HUES6 (cell line): ENCODE measurements around the gene TDRD7.

Experiments used
- H3K27ac ChIP-seq: 2 replicates; pipeline ENCODE4 v1.7.0; 2013; ENCODE audit warnings: low read depth, mild to moderate bottlenecking, low read length, inconsistent platforms
- H3K27me3 ChIP-seq: 2 replicates; pipeline ENCODE4 v1.6.1; 2013; ENCODE audit warnings: low read length; ENCODE audit not compliant: control insufficient read depth, insufficient read depth
- H3K36me3 ChIP-seq: 2 replicates; pipeline ENCODE4 v1.6.1; 2013; ENCODE audit warnings: low read length; ENCODE audit not compliant: control insufficient read depth, insufficient read depth
- H3K4me1 ChIP-seq: 2 replicates; pipeline ENCODE4 v1.6.1; 2013; ENCODE audit warnings: low read length; ENCODE audit not compliant: control insufficient read depth, insufficient read depth
- H3K4me3 ChIP-seq: 2 replicates; pipeline ENCODE4 v1.5.1; 2013; ENCODE audit warnings: low read depth, low read length
- H3K9ac ChIP-seq: one replicate; pipeline ENCODE4 v1.6.1; 2013; ENCODE audit warnings: mild to moderate bottlenecking, low read length
- H3K9me3 ChIP-seq: 2 replicates; pipeline ENCODE4 v1.6.1; 2013; ENCODE audit warnings: low read depth, low read length; ENCODE audit not compliant: control insufficient read depth, insufficient read depth

TDRD7 gene

DNA sequence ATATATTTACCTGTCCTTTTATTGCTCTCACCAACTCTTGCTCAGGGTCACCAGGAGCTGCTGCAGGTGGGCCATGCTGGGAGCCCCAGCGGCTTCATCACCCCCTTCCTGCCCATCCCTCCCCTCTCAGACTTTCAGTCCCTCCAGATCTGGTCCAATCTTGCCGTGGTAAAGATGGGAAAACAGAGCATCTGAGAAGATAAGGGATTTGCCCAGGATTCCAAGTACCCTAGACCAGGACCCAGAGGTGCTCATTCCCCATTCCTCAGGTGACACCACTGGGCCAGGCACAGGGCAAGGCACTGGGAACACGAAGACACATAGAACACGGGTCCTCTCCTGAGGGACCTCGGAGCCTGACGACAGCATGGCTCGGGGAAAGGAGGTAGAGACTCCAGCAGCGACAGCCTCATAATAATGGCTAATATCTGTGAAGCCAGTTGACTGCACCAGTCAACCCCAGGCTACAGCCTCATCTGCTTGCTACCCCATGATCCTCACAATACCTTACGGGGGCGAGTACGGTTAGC lies 107.6 kb downstream of the TDRD7 start:
- Histone ChIP-seq H3K27ac (no peak overlapping the region), H3K9me3 (no peaks in the 10 kb centered on the region), H3K36me3 (no peaks in the 10 kb centered on the region), H3K9ac (no peak overlapping the region), H3K4me3 (no peak overlapping the region), H3K4me1 (peaks cover 4% of the 10 kb centered on the region; the same call in 1 of the 2 replicates), H3K27me3 (no peaks in the 10 kb centered on the region)

DNA sequence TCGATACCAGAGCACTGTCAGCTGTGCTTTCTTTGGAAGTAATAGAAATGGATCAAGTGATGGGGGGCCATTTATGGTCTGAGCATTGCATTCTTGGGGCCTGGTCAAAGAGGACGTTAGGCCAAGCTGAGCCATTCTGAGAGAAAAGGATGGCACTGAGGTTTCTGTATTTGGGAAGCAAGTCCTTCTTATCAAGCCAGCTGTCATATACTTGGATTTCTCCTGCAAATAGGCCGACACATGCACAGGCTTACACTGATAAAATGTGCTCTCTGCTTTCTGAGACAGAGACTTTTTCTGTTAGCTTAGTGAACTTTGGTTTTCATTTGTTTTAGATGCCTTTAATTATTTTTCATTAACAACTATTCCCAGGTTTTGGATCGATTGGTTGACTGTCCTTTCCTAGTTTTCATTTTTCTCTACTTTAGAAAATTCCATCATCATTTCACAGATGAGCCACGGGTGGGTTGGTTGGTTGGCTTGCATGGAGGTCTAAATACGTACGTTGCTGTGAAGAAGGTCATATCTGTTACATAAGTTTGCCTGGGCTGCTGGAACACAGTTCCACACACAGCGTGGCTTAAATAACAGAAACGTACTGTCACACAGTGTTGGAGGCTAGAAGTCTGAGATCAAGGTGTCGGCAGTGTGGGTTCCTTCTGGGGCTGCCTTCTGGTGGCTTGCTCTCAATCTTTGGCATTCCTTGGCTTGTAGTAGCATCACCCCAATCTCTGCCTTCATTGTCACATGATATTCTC lies 109.9 kb downstream of the TDRD7 start:
- Histone ChIP-seq H3K4me1 (0 out of 2 replicates have a peak, but pooled peaks cover 2% of the 10 kb centered on the region), H3K27ac (no peak overlapping the region), H3K36me3 (no peaks in the 10 kb centered on the region), H3K27me3 (no peaks in the 10 kb centered on the region), H3K4me3 (no peak overlapping the region), H3K9ac (no peak overlapping the region), H3K9me3 (no peaks in the 10 kb centered on the region)

DNA sequence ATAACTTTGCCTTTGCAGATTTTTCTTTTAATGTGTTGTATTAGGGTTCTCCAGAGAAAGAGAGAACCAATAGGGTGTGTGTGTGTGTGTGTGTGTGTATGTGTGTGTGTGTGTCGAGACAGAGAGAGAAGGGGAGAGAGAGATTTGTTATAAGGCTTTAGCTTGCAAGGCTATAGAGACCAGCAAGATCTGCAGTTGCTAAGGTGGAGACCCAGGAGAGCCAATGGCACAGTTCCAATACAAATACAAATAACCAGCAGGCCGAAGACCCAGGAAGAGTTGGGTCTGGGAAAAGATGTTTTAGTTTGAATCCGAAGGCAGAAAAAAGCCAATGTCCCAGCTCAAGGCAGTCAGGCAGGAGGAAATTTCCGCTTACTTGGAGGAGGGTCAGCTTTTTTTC lies 112.5 kb downstream of the TDRD7 start:
- H3K27me3 ChIP-seq, result no peaks in the 10 kb centered on the region
- no peaks in the 10 kb centered on the region for H3K9me3 ChIP-seq
- no peak overlapping the region for H3K9ac ChIP-seq
- no peak overlapping the region for H3K4me3 ChIP-seq
- H3K4me1 ChIP-seq, result peaks cover 28% of the 10 kb centered on the region
- H3K27ac ChIP-seq, result no peak overlapping the region
- H3K36me3 ChIP-seq, result no peaks in the 10 kb centered on the region

DNA sequence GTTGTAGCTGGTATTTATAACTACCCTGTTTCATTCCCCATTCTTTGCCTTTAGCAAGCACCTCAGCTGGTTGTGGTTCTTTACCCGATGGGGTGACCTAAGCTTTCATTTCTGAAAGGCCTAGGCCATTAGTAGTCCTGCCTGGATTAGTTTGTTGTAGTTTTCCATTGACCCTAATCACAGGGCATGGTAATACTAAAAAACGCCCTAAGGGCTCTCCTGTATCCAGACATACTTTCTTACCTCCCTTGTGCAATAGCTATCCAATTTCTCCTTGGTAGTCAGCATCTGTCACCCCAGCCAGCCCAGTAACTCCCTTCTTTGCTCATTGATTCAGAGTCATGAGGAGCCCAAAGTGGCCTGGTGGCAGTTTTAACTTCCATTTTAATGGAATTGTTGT lies 113.6 kb downstream of the TDRD7 start:
- H3K27me3 ChIP-seq, result no peaks in the 10 kb centered on the region
- no peak overlapping the region for H3K27ac ChIP-seq
- no peak overlapping the region for H3K9ac ChIP-seq
- no peaks in the 10 kb centered on the region for H3K9me3 ChIP-seq
- H3K4me1 ChIP-seq, result peaks cover 30% of the 10 kb centered on the region
- no peaks in the 10 kb centered on the region for H3K36me3 ChIP-seq
- no peak overlapping the region for H3K4me3 ChIP-seq

DNA sequence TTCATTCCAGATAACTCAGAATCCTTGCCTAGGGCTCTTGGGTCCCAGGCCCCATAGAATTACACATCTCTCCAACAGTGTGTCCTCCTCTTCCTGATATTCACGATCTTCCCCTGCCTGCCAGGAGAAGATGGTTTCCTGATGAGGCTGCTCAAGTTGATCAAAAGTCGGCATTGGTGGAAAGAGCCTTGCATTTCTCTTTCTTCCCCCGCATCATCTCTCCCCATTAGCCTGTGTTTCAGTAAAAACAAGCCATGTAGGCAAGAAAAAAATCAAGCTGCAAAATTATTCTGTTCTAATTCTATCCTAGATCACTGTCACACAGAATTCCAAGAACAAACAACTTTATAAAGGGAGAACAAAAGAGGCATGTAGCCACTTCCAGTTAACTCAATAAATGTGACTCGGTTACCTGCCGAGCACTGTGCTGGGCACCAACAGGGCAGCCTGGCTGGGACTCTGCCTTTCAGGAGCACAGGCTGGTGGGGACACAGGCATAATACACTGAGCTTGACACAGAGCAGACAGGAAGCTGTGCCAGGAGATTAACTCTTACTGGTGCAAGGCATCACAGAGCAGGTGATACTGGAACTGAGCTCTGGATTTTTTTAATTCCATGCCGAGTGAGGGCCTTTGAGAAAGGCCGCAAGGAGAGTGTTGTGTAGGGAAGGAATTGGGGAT lies 115.1 kb downstream of the TDRD7 start:
- no peak overlapping the region for H3K9ac ChIP-seq
- no peaks in the 10 kb centered on the region for H3K9me3 ChIP-seq
- H3K4me1 ChIP-seq, result peaks cover 30% of the 10 kb centered on the region
- H3K27me3 ChIP-seq, result no peaks in the 10 kb centered on the region
- H3K27ac ChIP-seq, result no peak overlapping the region
- no peak overlapping the region for H3K4me3 ChIP-seq
- no peaks in the 10 kb centered on the region for H3K36me3 ChIP-seq

DNA sequence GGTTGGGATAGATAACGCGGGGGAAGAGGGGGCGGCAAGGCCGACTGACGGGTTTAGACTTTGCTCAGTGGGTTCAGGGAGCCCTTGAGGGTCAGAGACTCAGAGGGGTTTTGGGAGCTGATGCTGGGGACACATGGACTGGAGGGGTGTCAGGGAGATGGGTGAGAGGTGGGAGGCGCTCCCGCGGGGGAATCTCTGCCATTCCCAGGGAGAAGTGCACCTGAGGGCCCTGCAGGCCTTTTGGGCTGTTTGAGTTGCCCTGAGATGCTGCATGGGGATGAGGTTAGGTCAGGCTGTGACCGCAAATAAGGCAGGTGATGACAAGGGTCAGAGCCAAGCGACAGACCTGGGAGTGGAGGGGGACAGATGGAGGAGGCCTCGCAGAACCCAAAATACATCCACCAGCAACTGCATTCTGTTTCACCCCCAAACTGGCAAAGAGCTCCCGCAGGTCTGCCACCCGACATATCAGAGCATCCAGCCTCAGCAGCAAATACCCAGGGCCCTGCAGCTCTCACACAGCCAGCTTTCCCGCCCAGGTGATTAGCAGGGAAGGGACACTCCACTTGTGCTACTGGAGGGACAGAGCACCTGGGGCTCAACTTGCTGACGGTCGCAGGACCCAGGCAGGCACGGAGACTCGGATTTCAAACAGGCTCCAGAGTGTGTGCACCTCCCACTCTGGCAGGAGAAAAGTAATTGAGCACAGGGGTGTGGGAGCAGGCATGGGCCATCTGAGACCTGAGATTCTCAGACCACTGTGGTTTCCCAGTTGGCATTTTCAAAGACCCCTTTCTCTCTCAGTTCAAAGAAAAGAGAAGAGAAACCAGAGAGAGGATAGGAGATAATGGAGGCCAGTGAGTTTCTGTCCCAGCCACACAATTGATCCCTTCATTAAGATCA lies 116.0 kb downstream of the TDRD7 start:
- Histone ChIP-seq H3K4me3 (no peak overlapping the region), H3K36me3 (no peaks in the 10 kb centered on the region), H3K4me1 (peaks cover 30% of the 10 kb centered on the region), H3K27me3 (no peaks in the 10 kb centered on the region), H3K27ac (no peak overlapping the region), H3K9me3 (no peaks in the 10 kb centered on the region), H3K9ac (peak overlapping the region; percentile 16)

DNA sequence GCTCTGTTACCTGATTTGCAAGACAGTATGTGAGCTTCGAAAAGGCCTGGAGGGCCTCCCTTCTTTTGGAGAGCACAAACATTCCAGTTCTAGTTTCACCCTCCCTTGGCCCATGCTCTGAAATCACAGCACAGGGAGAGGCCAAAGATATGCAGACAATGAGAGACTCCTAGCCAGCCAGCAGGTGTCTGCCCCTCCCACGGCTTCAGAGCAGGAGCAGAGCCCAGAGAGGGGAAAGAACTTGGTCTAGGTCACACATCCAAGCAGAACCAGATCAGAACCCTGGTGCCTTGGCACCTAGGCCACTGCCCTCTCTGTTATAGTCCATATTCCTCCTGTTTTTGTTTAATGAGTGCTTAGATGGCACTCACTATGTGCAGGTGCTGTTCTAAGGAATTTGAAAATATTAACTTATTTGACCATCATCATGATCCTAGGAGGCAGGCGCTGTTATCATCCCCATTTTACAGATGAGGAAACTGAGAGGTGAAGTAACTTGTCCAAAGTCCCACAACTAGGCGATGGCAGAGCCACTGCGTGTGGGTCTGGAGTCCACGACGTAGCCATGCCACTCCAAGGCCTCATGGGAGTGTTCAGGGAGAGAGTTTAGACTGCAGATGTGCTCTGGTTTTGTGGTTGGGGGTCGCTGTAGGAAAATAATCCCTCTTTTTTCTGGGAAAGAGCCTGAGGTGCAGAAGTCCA lies 116.8 kb downstream of the TDRD7 start:
- H3K36me3 ChIP-seq, result no peaks in the 10 kb centered on the region
- peaks cover 30% of the 10 kb centered on the region for H3K4me1 ChIP-seq
- peak overlapping the region; percentile 16 for H3K9ac ChIP-seq
- no peak overlapping the region for H3K4me3 ChIP-seq
- no peaks in the 10 kb centered on the region for H3K27me3 ChIP-seq
- no peaks in the 10 kb centered on the region for H3K9me3 ChIP-seq
- H3K27ac ChIP-seq, result no peak overlapping the region

DNA sequence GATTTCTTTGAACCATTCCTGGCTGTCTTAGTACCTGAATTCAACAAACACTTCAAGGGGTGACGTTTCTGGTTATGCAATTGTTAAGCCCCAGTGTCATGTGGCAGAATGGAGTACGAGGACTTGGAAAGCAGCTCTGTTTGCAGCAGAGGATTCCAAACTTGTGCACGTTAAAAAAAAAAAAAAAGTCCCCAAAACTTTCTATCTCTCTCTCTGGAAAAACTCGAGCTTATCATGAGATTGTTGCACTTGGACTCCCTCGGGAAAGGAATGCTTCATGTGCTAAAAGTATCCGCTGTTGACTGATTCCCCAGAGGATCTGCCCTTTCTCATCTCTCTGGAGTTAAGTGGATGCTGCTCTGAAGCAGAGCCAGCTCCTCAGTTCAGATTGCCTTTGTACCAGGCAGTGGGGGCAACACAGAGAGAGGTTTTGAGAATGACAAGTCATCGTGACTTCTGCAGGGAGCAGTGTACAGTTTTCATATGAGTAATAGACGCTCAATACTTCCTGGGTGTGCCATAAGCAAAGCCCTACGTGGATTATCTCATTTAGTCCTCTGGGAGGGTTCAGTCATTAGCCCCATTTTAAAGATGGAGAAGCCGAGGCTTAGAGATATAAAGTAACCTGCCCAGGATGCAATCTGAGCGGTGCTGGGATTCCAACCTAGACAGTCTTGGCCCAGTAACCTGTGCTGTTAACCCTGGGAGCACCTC lies 117.6 kb downstream of the TDRD7 start:
- no peaks in the 10 kb centered on the region for H3K9me3 ChIP-seq
- H3K4me3 ChIP-seq, result no peak overlapping the region
- H3K27ac ChIP-seq, result no peak overlapping the region
- no peaks in the 10 kb centered on the region for H3K27me3 ChIP-seq
- H3K9ac ChIP-seq, result no peak overlapping the region
- peaks cover 30% of the 10 kb centered on the region for H3K4me1 ChIP-seq
- no peaks in the 10 kb centered on the region for H3K36me3 ChIP-seq

DNA sequence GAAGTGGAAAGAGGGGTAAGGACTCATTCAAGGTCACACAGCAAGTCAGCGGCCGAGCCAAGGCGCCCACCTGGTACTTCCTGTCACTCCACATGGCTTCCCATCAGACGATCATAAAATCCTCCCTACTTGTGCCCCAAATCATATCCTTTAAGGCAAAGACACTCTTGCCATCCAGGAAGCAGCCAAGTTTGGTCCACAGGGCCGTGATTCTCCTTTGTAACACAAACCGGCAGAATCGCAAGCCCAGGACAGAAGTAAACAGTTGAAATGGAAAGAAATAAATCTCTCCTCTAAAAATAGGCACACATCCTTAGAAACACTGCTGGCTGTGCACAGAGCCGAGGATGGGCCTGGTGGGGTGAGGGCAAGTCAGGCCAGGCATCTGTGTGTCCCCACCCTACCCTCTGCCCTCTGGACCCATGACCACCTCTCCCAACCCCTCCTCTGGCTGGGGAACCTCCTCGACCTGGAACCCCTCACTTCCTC lies 120.0 kb downstream of the TDRD7 start:
- H3K27me3 ChIP-seq, result no peaks in the 10 kb centered on the region
- H3K36me3 ChIP-seq, result no peaks in the 10 kb centered on the region
- H3K9ac ChIP-seq, result no peak overlapping the region
- no peaks in the 10 kb centered on the region for H3K9me3 ChIP-seq
- H3K27ac ChIP-seq, result no peak overlapping the region
- no peak overlapping the region for H3K4me3 ChIP-seq
- H3K4me1 ChIP-seq, result peaks cover 26% of the 10 kb centered on the region

DNA sequence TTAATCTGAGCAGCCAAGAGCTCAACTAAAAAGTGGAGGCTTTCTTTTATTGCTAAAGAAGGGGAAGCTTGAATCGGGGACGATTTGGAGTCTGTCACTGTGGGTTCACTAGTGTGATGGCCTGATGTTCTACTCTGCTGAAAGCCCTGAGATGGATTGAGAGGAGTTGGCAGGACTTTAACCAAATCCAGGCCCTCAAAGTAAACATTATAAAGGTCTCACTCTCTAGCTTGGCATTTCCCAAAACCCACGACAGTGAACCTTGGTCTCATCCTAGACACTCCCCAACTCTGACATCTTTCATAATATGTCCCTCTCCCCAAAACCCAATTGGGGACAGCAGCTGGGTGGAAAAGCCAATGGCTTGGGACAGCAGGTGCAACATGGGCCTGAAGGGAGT lies 122.3 kb downstream of the TDRD7 start:
- Histone ChIP-seq H3K9me3 (no peaks in the 10 kb centered on the region), H3K27me3 (no peaks in the 10 kb centered on the region), H3K9ac (no peak overlapping the region), H3K36me3 (no peaks in the 10 kb centered on the region), H3K4me3 (no peak overlapping the region), H3K4me1 (0 out of 2 replicates have a peak, but pooled peaks cover 4% of the 10 kb centered on the region), H3K27ac (no peak overlapping the region)
